Activated naive CD4-positive, alpha-beta T cell treated with anti-CD3 and anti-CD28 coated beads, Interleukin-2, amount 10 ng/mL, durations not matched to agents 7 days and 5 days (primary cell): ENCODE results near the gene ELN.
"Not testable (repeated sequence)": the region's sequence is repeated elsewhere in the genome, so short reads cannot be mapped to it uniquely, and the experiment has no call there.

Source experiments
- CTCF ChIA-PET: fragments of 350-600 bp; sonication (Branson Sonifier 250); formaldehyde crosslinking; loops from one replicate; lab custom pipeline; 2021; ENCODE audit warnings: antibody characterized with exemption; lab: Charles Lee
- DNase-seq: peaks from one replicate; pipeline ENCODE4 v3.0.0-alpha.2; 2020
- H3K27ac Mint-ChIP-seq: one replicate; pipeline ENCODE4 v1.8.0; 2021; ENCODE audit warnings: mild to moderate bottlenecking, moderate library complexity, mixed read lengths
- H3K27me3 Mint-ChIP-seq: one replicate; pipeline ENCODE4 v1.8.0; 2021; ENCODE audit warnings: mild to moderate bottlenecking, mixed read lengths
- H3K36me3 Mint-ChIP-seq: one replicate; pipeline ENCODE4 v1.8.0; 2021; ENCODE audit warnings: mixed read lengths
- H3K4me1 Mint-ChIP-seq: one replicate; pipeline ENCODE4 v1.8.0; 2021; ENCODE audit warnings: mixed read lengths
- H3K4me3 Mint-ChIP-seq: one replicate; pipeline ENCODE4 v1.8.0; 2021; ENCODE audit warnings: mild to moderate bottlenecking, moderate library complexity, mixed read lengths
- H3K9me3 Mint-ChIP-seq: one replicate; pipeline ENCODE4 v1.8.0; 2021; ENCODE audit warnings: mixed read lengths

Gene ELN

DNA sequence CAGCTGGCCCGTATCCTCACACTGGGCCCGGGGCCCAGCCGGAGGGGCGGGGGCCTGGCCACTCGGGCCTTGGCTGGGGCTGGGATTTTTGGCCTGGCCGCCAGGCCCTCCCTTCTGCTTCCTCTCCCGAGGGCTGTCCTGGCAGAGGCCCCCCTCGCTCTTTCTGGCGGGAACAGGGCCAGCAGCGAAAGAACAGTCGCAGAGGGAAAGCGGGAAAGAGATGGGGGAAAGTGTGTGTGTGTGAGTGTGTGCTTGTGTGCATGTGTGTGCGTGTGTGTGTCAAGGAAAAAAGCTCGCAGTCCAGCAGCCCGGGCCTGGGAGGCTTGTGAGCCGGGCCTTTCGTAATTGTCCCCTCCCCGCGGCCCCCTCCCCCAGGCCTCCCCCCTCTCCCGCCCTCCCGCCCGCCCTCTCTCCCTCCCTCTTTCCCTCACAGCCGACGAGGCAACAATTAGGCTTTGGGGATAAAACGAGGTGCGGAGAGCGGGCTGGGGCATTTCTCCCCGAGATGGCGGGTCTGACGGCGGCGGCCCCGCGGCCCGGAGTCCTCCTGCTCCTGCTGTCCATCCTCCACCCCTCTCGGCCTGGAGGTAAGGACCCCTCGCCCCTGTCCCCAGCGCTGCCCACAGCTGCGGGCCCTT is at the start of gene ELN:
Gene ELN (plus strand): TSS at position 491 of the 638 bp plus-strand sequence. CDS start 15 bp downstream, at position 506.
- no peaks in the 10 kb centered on the region for H3K36me3 Mint-ChIP-seq
- H3K4me1 Mint-ChIP-seq = peaks cover 3% of the 10 kb centered on the region
- CTCF ChIA-PET = interaction anchor here (1.8 kb wide), 1 partner anchor 373 kb away, joined by 7 read pairs; no protein-coding TSS in a partner anchor
- DNase-seq = no peak
- no peak within 1 kb of the TSS for H3K4me3 Mint-ChIP-seq
- H3K9me3 Mint-ChIP-seq = no peaks in the 10 kb centered on the region
- no peak within 1 kb of the TSS for H3K27ac Mint-ChIP-seq
- peaks cover 91% of the 10 kb centered on the region for H3K27me3 Mint-ChIP-seq

DNA sequence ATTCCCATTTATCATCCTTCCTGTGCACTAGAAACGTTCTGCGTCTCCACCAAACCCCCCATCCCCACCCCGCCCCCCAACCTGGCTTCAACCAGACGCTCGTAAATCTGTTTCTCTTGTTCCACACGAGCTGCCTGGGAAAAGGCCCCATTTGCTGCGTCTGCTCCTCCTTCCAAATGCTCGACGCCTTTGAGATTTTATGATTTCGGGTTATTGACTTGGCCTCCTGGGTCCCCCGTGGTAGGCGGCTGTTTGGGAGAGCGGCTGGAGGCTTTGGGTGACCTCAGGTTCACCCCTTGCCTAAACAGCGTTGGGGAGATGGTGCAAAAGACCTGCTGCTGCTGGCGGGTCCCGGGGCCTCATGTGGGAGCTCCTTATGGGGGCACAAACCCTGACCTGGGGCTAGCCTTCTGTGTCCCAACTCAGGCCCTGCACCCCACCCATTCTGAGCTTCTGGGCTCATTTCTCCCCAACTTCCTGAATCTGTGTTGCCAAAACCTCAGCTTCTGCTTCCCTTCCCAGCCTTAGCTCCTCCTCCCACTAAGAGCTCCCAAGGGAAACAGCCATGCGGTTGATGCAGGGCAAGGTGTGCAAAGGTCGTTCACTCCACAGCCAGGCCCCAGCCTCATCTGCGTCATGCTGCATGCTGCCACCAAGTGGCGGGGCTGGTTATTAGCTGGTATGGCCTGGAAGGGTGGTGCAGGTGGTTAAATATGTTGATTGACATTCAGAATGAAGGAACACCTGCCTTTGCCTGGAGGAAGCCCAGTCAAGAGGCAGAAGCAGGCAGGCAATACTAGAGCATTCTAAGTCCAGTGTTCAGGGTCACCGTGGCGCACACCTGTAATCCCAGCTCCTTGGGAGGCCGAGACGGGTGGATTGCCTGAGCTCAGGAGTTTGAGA is 49.1 kb upstream of the ELN start:
- Mint-ChIP-seq H3K27ac (no peak overlapping the region), H3K4me1 (no peaks in the 10 kb centered on the region), H3K36me3 (no peaks in the 10 kb centered on the region), H3K27me3 (peaks cover 21% of the 10 kb centered on the region), H3K4me3 (no peak overlapping the region), H3K9me3 (no peaks in the 10 kb centered on the region)
- CTCF ChIA-PET = interaction anchor here (1.5 kb wide), 1 partner anchor 48 kb away, joined by 5 read pairs; no protein-coding TSS in a partner anchor
- DNase-seq = peak; percentile 46

DNA sequence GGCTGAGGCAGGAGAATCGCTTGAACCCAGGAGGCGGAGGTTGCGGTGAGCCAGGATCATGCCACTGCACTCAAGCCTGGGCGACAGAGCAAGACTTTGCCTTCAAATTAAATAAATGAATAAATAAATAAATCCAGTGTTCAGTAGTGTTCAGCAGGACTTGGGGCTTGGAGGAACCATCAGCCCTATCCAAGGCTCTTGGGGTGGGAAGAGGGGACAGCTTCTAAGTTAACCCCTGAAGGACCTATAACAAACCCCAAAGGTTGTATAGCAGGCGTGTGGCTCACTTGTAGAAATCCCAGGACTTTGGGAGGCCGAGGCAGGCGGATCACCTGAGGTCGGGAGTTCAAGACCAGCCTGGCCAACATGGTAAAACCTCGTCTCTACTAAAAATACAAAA is 48.3 kb upstream of the ELN start:
- not testable (repeated sequence) for H3K4me3 Mint-ChIP-seq, DNase-seq, H3K36me3 Mint-ChIP-seq, H3K27ac Mint-ChIP-seq, H3K4me1 Mint-ChIP-seq, H3K9me3 Mint-ChIP-seq
- H3K27me3 Mint-ChIP-seq = peaks cover 21% of the 10 kb centered on the region
- CTCF ChIA-PET = interaction anchor here (1.5 kb wide), 1 partner anchor 47 kb away, joined by 5 read pairs; no protein-coding TSS in a partner anchor

DNA sequence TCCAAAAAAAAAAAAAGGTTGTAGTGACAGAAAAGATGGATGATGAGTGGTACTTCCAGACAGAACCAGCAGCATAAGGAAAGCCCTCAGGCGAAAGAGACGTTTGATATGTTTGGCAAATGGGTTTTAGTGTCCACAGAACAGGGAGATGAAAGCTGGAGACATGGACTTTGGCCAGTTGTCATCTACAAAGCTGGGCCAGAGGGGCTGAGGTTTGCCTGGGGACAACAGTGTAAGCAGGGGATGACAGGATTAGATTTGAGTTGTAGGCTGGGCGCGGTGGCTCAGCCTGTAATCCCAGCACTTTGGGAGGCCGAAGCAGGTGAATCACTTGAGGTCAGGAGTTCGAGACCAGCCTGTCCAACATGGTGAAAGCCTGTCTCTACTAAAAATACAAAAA is 47.8 kb upstream of the ELN start:
- DNase-seq = no peak
- H3K27ac Mint-ChIP-seq = no peak overlapping the region
- no peaks in the 10 kb centered on the region for H3K36me3 Mint-ChIP-seq
- H3K27me3 Mint-ChIP-seq = peaks cover 21% of the 10 kb centered on the region
- no peaks in the 10 kb centered on the region for H3K9me3 Mint-ChIP-seq
- no peak overlapping the region for H3K4me3 Mint-ChIP-seq
- CTCF ChIA-PET = interaction anchor here (0.7 to 1.0 kb wide), 3 partner anchors 12 to 1582 kb away, joined by 3 to 5 read pairs (median 3); no protein-coding TSS in a partner anchor
- H3K4me1 Mint-ChIP-seq = no peaks in the 10 kb centered on the region

DNA sequence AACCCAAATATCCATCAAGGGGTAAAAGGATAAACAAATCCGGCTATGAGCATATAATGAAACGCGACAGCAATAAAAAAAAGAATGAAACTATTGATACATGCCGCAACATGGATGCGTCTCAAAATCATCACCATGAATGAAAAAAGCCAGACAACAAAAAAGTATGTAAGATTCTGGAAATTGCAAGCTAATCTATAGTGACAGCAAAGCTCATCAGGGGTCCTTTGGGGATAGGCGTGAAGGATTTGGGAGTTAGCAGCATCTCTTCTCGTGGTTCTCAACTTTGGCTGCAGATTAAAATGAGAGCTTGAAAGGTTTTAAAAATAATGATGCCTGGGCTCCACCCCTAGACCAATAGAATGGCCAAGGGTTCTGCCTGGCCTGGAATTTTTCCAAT is 46.0 kb upstream of the ELN start:
- CTCF ChIA-PET = interaction anchor here (0.9 kb wide), 1 partner anchor 45 kb away, joined by 4 read pairs; no protein-coding TSS in a partner anchor
- no peak overlapping the region for H3K4me3 Mint-ChIP-seq
- H3K27me3 Mint-ChIP-seq = peaks cover 21% of the 10 kb centered on the region
- no peak overlapping the region for H3K27ac Mint-ChIP-seq
- no peaks in the 10 kb centered on the region for H3K9me3 Mint-ChIP-seq
- no peak for DNase-seq
- H3K36me3 Mint-ChIP-seq = no peaks in the 10 kb centered on the region
- no peaks in the 10 kb centered on the region for H3K4me1 Mint-ChIP-seq

DNA sequence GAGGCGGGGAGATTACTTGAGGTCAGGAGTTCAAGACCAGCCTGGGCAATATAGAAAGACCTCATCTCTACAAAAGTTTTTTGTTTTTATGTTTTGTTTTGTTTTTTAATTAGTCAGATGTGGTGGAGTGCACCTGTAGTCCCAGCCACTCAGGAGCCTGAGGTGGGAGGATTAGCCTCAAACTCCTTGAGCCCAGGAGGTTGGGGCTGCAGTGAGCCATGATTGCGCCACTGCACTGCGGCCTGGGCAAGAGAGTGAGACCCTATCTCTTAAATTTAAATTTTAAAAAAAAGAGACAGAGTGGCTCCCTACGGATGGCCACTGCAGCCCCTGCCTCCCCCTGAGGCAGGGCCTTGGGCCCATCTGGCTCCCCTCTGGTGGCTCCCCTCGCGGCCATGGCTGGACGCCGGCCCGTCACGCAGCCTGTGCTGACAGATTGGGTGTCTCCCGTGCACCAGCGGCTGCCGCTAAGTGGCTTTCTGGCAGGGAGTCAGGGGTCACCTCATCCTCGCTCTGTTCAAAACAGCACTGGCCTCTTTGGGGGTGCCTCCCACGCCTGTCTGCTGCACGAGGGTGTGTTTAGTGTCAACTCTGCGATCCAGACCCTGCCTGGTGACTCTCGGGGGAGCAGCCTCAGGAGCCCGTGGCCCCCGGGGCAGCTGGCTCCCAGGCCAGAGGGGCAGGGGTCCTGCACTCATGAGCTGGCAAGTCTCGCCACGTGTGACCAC is 44.4 kb upstream of the ELN start:
- no peak overlapping the region for H3K4me3 Mint-ChIP-seq
- no peak for DNase-seq
- peak overlapping the region; percentile 33 for H3K27ac Mint-ChIP-seq
- peaks cover 21% of the 10 kb centered on the region for H3K27me3 Mint-ChIP-seq
- H3K9me3 Mint-ChIP-seq = no peaks in the 10 kb centered on the region
- H3K36me3 Mint-ChIP-seq = no peaks in the 10 kb centered on the region
- CTCF ChIA-PET = no interaction called here
- H3K4me1 Mint-ChIP-seq = no peaks in the 10 kb centered on the region

DNA sequence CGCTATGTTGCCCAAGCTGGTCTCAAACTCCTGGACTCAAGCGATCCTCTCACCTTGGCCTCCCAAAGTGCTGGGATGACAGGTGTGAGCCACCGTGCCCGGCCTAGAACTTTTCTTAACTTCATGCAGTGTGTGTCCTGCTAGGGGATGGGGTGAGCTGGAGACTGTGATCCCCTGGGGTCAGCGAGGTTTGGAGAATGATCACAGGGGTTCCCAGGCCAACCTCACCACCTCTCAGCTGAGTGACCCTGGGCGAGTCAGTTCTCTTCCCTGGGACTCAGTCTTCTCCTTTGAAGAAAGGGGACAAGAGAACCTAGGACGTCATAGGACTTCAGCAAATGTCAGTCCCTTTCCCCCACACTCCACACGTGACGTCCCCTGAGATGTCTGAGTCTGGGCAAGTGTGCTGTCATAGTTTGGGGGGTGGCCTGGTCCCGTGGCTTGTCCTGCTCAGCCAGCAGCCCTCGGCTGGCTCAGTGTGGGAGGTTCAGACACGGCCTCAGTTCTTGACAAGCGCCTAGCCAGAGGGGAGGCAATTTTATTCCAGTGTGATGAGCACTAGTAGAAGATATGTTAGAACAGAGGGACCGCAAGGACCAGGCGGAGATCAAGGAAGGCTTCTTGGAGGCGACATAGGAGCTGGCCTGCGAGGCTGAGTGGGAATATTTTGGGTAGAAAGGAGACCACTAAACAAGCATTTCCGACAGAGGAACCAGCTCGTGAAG is 43.3 kb upstream of the ELN start:
- no peaks in the 10 kb centered on the region for H3K9me3 Mint-ChIP-seq
- H3K27me3 Mint-ChIP-seq = peaks cover 21% of the 10 kb centered on the region
- no peak overlapping the region for H3K27ac Mint-ChIP-seq
- no peak for DNase-seq
- H3K4me3 Mint-ChIP-seq = no peak overlapping the region
- CTCF ChIA-PET = no interaction called here
- no peaks in the 10 kb centered on the region for H3K4me1 Mint-ChIP-seq
- no peaks in the 10 kb centered on the region for H3K36me3 Mint-ChIP-seq

DNA sequence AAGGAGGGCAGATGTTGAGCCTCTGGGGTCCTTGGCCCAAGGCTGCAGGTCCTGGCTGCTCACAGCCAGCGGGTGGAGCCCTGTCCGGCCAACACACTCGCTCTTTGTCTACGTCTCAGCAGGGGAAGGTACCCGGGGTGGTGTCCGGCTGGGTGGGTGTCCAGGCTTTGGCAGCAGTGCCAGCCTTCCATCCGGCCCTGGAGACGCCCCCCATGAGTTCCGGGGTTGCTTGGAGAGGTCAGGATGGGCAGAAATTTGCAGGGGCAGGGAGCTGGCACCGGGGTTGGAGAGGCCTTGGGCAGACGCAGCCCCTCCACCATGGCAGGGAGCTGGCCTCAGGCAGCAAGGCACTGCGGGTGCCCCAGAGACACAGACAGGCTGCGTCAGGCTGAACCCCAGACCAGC is 42.2 kb upstream of the ELN start:
- H3K36me3 Mint-ChIP-seq = no peaks in the 10 kb centered on the region
- no peaks in the 10 kb centered on the region for H3K9me3 Mint-ChIP-seq
- H3K27ac Mint-ChIP-seq = no peak overlapping the region
- no peak for DNase-seq
- peaks cover 12% of the 10 kb centered on the region for H3K27me3 Mint-ChIP-seq
- H3K4me1 Mint-ChIP-seq = no peaks in the 10 kb centered on the region
- CTCF ChIA-PET = no interaction called here
- no peak overlapping the region for H3K4me3 Mint-ChIP-seq

DNA sequence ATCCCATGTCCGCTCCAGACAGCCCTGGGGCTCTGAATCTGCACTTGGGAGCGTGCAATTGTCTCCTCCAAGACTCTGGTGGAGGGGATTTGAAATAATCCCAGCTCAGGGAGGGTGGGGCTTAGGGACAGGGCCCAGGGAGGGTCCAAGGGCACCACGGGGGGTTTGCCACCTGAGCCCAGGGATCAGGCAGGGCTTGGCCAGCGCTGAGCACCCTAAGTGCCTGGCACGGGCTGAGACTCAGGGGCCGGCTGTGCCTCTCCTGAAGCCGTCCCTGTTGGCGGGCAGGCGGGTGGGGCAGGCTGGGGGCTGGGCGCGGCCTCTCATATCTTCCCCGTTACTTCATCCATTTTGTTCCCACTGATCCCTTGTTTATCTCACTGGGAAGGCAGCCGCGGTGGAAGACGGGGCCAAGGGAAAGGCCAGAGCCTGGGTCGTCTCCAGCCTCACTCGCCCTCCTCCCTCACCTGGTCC is 41.8 kb upstream of the ELN start:
- H3K27ac Mint-ChIP-seq = no peak overlapping the region
- H3K36me3 Mint-ChIP-seq = no peaks in the 10 kb centered on the region
- H3K4me3 Mint-ChIP-seq = no peak overlapping the region
- H3K4me1 Mint-ChIP-seq = no peaks in the 10 kb centered on the region
- no peak for DNase-seq
- H3K9me3 Mint-ChIP-seq = no peaks in the 10 kb centered on the region
- H3K27me3 Mint-ChIP-seq = peaks cover 10% of the 10 kb centered on the region
- CTCF ChIA-PET = no interaction called here

DNA sequence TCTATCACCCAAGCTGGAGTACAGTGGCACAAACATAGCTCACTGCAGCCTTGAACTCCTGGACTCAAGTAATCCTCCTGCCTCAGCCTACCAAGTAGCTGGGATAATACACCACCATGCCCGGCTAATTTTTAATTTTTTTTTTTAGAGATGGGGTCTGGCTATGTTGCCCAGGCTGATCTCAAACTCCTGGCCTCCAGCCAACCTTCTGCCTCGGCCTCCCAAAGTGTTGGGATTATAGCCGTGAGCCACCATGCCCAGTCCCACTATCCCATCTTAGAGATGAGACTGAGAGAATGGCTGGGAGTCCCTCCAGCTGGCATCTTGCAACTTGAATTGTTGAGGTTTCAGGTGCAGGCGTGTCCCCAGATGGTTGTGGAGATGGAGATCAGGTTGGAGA is 40.7 kb upstream of the ELN start:
- DNase-seq = no peak
- Mint-ChIP-seq H3K36me3 (no peaks in the 10 kb centered on the region), H3K27me3 (peaks cover 2% of the 10 kb centered on the region), H3K4me1 (no peaks in the 10 kb centered on the region), H3K27ac (no peak overlapping the region), H3K4me3 (no peak overlapping the region), H3K9me3 (no peaks in the 10 kb centered on the region)
- CTCF ChIA-PET = no interaction called here

DNA sequence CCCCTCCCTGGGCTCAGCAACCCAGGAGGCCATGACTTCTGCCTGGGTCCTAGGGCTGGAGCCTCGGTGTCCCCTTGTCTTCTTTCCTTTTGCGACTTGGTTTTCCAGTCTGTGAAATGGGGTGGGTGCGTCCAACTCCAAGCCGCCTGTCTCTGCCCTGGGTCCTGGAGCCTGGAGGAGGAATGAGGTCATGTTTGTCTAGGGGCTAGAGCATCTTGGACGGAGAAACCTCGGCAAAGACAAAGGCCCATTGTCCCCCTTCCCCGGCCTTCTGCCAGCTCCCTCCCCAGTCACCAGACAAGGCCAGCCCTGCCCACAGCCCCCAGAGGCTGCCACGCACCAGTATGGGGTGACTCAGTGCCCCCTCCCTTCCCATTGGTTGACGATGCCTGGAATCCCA is 39.8 kb upstream of the ELN start:
- DNase-seq = no peak
- Mint-ChIP-seq H3K36me3 (no peaks in the 10 kb centered on the region), H3K9me3 (no peaks in the 10 kb centered on the region), H3K27me3 (no peaks in the 10 kb centered on the region), H3K4me3 (no peak overlapping the region), H3K27ac (no peak overlapping the region), H3K4me1 (no peaks in the 10 kb centered on the region)
- CTCF ChIA-PET = no interaction called here

DNA sequence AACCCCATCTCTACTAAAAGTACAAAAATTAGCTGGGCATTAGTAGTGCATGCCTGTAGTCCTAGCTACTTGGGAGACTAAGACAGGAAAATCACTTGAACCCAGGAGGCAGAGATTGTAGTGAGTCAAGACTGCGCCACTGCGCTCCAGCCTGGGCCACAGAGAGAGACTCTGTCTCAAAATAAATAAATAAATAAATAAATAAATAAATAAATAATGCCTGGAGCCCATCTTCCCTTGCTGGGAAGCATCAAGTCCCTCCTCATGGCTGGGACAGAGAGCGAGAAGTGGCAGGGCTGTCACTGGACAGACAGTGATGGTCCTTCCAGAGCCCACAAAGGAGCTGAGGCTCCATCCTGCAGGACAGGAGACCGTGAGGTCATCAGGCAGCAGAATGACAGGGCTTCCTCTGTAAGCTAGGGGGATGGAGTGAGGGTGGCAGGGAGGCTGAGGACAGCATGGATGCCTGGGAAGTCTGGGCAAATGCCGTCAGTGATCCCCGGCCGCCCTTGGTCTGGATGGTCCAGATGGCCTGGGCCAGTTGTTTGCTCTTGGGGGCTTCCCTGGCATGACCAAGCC is 36.4 kb upstream of the ELN start:
- peaks cover 8% of the 10 kb centered on the region for H3K27me3 Mint-ChIP-seq
- DNase-seq = no peak
- CTCF ChIA-PET = no interaction called here
- no peaks in the 10 kb centered on the region for H3K4me1 Mint-ChIP-seq
- H3K9me3 Mint-ChIP-seq = peaks cover 19% of the 10 kb centered on the region
- H3K36me3 Mint-ChIP-seq = peaks cover 1% of the 10 kb centered on the region
- no peak overlapping the region for H3K27ac Mint-ChIP-seq
- H3K4me3 Mint-ChIP-seq = no peak overlapping the region

DNA sequence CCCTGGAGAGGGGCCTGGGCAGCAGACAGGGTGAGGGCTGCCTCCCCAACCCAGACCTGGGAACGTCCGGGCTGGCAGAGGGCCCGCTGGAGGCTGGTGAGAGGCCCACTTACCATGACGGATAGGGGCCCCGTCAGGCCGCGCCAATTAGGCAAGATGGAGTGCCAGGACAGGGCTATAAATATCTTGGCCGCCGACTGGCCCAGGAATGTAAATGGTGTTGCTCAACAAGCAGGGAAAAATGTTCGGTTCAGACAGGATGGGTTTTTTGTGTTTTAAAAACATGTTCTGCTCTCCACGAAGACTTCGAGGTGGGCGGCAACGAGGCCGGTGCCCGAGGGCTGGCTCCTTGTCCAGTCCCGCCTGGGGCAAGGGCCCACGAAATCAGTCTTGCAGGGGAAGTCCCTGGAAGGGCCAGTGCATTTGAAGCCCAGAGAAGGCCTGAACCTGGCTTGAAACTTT is 35.8 kb upstream of the ELN start:
- Mint-ChIP-seq H3K27me3 (peaks cover 14% of the 10 kb centered on the region), H3K27ac (no peak overlapping the region), H3K9me3 (peaks cover 19% of the 10 kb centered on the region), H3K36me3 (peaks cover 1% of the 10 kb centered on the region), H3K4me1 (no peaks in the 10 kb centered on the region), H3K4me3 (no peak overlapping the region)
- no peak for DNase-seq
- CTCF ChIA-PET = no interaction called here
